ENCODE measurements around the gene SH3BP2.
A peak's percentile ranks its signal among the peaks of the same experiment; 100 is the strongest.

DNA sequence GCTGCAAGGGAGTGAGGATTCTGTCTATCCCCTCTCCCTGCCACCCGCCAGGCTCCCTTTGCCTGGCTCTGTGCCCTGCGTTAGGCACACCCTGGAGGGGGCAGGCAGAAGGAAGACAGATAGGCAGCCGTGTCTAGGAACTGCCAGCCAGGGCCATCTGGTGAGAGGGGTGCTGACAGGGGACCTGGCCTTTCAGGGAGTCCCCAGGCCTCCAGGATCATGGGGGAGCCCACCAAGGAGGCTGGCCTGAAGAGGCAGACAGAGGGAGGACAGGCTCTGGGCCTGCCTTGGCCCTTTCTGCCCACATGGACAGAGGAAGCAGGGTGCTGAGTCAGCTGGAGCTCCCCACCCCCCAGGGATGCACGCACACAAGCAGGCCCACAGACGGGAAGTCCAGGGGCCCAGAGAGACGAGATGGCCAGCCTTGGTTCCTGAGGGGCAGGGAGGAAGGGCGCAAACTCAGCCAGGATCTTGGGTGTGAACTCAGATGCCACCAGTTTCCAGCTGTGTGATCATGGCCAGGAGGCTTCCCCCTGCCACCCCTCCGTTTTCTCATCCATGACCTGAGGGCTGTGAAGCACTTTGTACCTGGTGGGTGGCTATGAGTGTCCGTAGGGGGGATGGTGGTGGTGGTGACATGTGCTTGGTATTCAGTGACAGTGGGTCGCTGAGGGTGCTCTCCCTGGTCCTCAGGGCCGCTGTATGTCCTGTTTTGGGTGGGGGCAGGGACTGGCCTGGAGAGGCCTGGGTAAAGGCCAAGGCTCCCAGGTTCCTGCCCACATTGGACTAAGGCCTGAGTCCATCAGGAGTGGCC lies 1.8 kb downstream of the SH3BP2 start:
- TF ChIP-seq CTCF (IDR thresholded peaks at IDR 0.05) (no peak), POLR2AphosphoS5 (IDR thresholded peaks at IDR 0.05) (peak in 3 of 4 donors; percentile 15 to 48 (median 35)), POLR2A (IDR thresholded peaks at IDR 0.05) (no peak)

Measured in sigmoid colon (tissue), 4 donors.